ENCODE results near the gene PCDHB12.
"Not testable (repeated sequence)": the region's sequence is repeated elsewhere in the genome, so short reads cannot be mapped to it uniquely, and the experiment has no call there.

PCDHB12 gene

DNA sequence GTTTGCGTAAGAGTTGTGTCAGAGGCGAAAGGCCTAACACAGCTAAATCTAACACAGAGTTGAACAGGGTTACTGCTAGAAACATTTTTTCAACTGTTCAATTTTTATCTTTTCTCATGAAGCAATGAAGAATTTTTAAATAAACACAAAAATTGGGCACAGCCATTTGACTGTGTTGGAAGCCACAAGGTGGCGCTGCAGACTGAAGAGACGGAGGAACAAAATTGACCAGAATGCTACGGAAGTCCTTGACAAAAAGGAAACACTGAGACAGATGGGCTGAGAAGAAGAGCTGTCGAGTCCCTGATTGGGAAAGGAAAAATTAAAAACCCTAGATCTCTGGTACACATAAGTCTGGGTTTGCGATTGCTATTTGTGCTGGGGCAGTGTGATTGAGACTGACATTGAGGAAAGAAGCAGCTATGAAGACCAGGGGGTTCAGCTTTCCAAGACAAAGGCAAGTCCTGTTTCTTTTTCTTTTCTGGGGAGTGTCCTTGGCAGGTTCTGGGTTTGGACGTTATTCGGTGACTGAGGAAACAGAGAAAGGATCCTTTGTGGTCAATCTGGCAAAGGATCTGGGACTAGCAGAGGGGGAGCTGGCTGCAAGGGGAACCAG lies 21.5 kb upstream of the PCDHB12 start, which contains the start of gene PCDHB9:
TSS of gene PCDHB9 (plus strand) at position 265 of the 616 bp plus-strand sequence. CDS start at position 423, 158 bp downstream.
- H3K4me3 ChIP-seq (ENCODE audit: low read depth in 1 of 2, low read length in 2 of 2) = no peak within 1 kb of the TSS
- H3K4me2 ChIP-seq (ENCODE audit: insufficient read depth, low read length) = peak within 1 kb of the TSS; percentile 33; the same call in 1 of the 2 replicates

GRCh38 chr5:141188682-141189081 lies 19.8 kb upstream of the PCDHB12 start:
- not testable (repeated sequence) for H4K20me1 ChIP-seq (ENCODE audit: insufficient read depth, low read length); H3K4me1 ChIP-seq (ENCODE audit: insufficient read depth, low read length); H3K36me3 ChIP-seq (ENCODE audit: insufficient read depth, low read length); H3K4me3 ChIP-seq (ENCODE audit: low read depth in 1 of 2, low read length in 2 of 2); H3K79me2 ChIP-seq (ENCODE audit: insufficient read depth, low read length); H3K27ac ChIP-seq (ENCODE audit: low read length); H3K27me3 ChIP-seq (ENCODE audit: insufficient read depth, low read length, poor library complexity); H2AFZ ChIP-seq (ENCODE audit: low read depth, low read length); DNase-seq; H3K4me2 ChIP-seq (ENCODE audit: insufficient read depth, low read length); ATAC-seq (ENCODE audit: insufficient read depth, low read depth); H3K9me3 ChIP-seq (ENCODE audit: insufficient read depth, low read length, severe bottlenecking); H3K9ac ChIP-seq (ENCODE audit: low read depth, low read length)

More for the DNA sequence above, 21.5 kb upstream of the PCDHB12 start, which contains the start of gene PCDHB9:
- TF ChIP-seq EZH2 (IDR thresholded peaks at IDR 0.05; ENCODE audit: borderline replicate concordance, low read depth, low read length, severe bottlenecking) = no peak
- TF ChIP-seq CTCF (IDR thresholded peaks at IDR 0.05; ENCODE audit: borderline replicate concordance, extremely low read depth, low read length, poor library complexity, severe bottlenecking) = peak; percentile 68
- no peaks in the 10 kb centered on the region for H3K4me1 ChIP-seq (ENCODE audit: insufficient read depth, low read length)
- H3K27me3 ChIP-seq (ENCODE audit: insufficient read depth, low read length, poor library complexity) = no peaks in the 10 kb centered on the region
- no peaks in the 10 kb centered on the region for H4K20me1 ChIP-seq (ENCODE audit: insufficient read depth, low read length)
- no peak within 1 kb of the TSS for H3K9ac ChIP-seq (ENCODE audit: low read depth, low read length)
- H3K36me3 ChIP-seq (ENCODE audit: insufficient read depth, low read length) = no peaks in the 10 kb centered on the region
- DNase-seq (peak; percentile 43), ATAC-seq (ENCODE audit: insufficient read depth, low read depth) (peak; percentile 62; the same call in 2 of the 3 replicates)
- H3K27ac ChIP-seq (ENCODE audit: low read length) = no peak within 1 kb of the TSS
- H2AFZ ChIP-seq (ENCODE audit: low read depth, low read length) = peak within 1 kb of the TSS; percentile 39; the same call in 1 of the 2 replicates
- no peaks in the 10 kb centered on the region for H3K79me2 ChIP-seq (ENCODE audit: insufficient read depth, low read length)
- no peaks in the 10 kb centered on the region for H3K9me3 ChIP-seq (ENCODE audit: insufficient read depth, low read length, severe bottlenecking)

- not testable (repeated sequence) for H3K36me3 ChIP-seq (ENCODE audit: insufficient read depth, low read length); H3K9ac ChIP-seq (ENCODE audit: low read depth, low read length); H3K4me1 ChIP-seq (ENCODE audit: insufficient read depth, low read length); H3K79me2 ChIP-seq (ENCODE audit: insufficient read depth, low read length); DNase-seq; H3K27me3 ChIP-seq (ENCODE audit: insufficient read depth, low read length, poor library complexity); H3K9me3 ChIP-seq (ENCODE audit: insufficient read depth, low read length, severe bottlenecking); H4K20me1 ChIP-seq (ENCODE audit: insufficient read depth, low read length); H2AFZ ChIP-seq (ENCODE audit: low read depth, low read length); H3K4me2 ChIP-seq (ENCODE audit: insufficient read depth, low read length); H3K4me3 ChIP-seq (ENCODE audit: low read depth in 1 of 2, low read length in 2 of 2); H3K27ac ChIP-seq (ENCODE audit: low read length); ATAC-seq (ENCODE audit: insufficient read depth, low read depth)
Observed at GRCh38 chr5:141189131-141189530, 19.4 kb upstream of the PCDHB12 start.

- no peak for TF ChIP-seq EZH2 (IDR thresholded peaks at IDR 0.05; ENCODE audit: borderline replicate concordance, low read depth, low read length, severe bottlenecking)
- TF ChIP-seq CTCF (IDR thresholded peaks at IDR 0.05; ENCODE audit: borderline replicate concordance, extremely low read depth, low read length, poor library complexity, severe bottlenecking) = peak; percentile 77
- ATAC-seq (ENCODE audit: insufficient read depth, low read depth) = peak; percentile 71; the same call in 2 of the 3 replicates
Observed at GRCh38 chr5:141192110-141192725, 16.3 kb upstream of the PCDHB12 start, which contains the start of gene PCDHB10. PCDHB10 (plus strand) TSS chr5:141192353; CDS start chr5:141192553, 200 bp downstream.

GRCh38 chr5:141194332-141194731 lies 14.2 kb upstream of the PCDHB12 start:
- not testable (repeated sequence) for H3K4me1 ChIP-seq (ENCODE audit: insufficient read depth, low read length); DNase-seq; H2AFZ ChIP-seq (ENCODE audit: low read depth, low read length); H3K79me2 ChIP-seq (ENCODE audit: insufficient read depth, low read length); H3K27ac ChIP-seq (ENCODE audit: low read length); ATAC-seq (ENCODE audit: insufficient read depth, low read depth); H3K36me3 ChIP-seq (ENCODE audit: insufficient read depth, low read length); H3K27me3 ChIP-seq (ENCODE audit: insufficient read depth, low read length, poor library complexity); H4K20me1 ChIP-seq (ENCODE audit: insufficient read depth, low read length); H3K9ac ChIP-seq (ENCODE audit: low read depth, low read length); H3K4me2 ChIP-seq (ENCODE audit: insufficient read depth, low read length); H3K4me3 ChIP-seq (ENCODE audit: low read depth in 1 of 2, low read length in 2 of 2)
- H3K9me3 ChIP-seq (ENCODE audit: insufficient read depth, low read length, severe bottlenecking) = peaks cover 14% of the 10 kb centered on the region

More at GRCh38 chr5:141192110-141192725, 16.3 kb upstream of the PCDHB12 start, which contains the start of gene PCDHB10:
- Histone ChIP-seq H3K4me2 (ENCODE audit: insufficient read depth, low read length) (no peak within 1 kb of the TSS), H3K36me3 (ENCODE audit: insufficient read depth, low read length) (no peaks in the 10 kb centered on the region), H3K4me3 (ENCODE audit: low read depth in 1 of 2, low read length in 2 of 2) (no peak within 1 kb of the TSS), H4K20me1 (ENCODE audit: insufficient read depth, low read length) (no peaks in the 10 kb centered on the region), H3K27me3 (ENCODE audit: insufficient read depth, low read length, poor library complexity) (no peaks in the 10 kb centered on the region), H3K9me3 (ENCODE audit: insufficient read depth, low read length, severe bottlenecking) (peaks cover 9% of the 10 kb centered on the region), H3K4me1 (ENCODE audit: insufficient read depth, low read length) (no peaks in the 10 kb centered on the region), H3K9ac (ENCODE audit: low read depth, low read length) (no peak within 1 kb of the TSS), H3K27ac (ENCODE audit: low read length) (no peak within 1 kb of the TSS), H2AFZ (ENCODE audit: low read depth, low read length) (no peak within 1 kb of the TSS), H3K79me2 (ENCODE audit: insufficient read depth, low read length) (no peaks in the 10 kb centered on the region)
- peak; percentile 56 for DNase-seq

Measured in DND-41 (cell line).